Measurements from ENCODE around the gene NSUN3.

DNA sequence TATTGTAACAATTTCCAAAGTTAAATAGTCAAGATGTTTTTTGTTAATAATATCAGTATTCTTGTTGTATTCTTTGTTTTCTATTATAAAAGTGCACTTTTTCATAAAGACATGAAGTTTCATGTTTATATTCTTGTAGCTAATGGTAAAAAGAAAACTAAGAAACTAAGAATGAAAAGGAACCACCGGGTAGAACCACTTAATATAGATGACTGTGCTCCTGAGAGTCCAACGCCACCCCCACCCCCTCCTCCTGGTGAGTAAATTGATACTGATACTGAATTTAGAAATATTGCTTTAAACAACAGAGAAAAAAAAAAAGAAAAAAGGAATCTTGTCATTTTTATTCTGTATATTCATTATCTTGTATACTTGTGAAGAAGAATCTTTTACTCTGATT, 13.6 kb upstream of the NSUN3 start:
- TF ChIP-seq CTCF (IDR thresholded peaks at IDR 0.05; ENCODE audit: control extremely low read depth in 1 of 3, insufficient read depth in 1 of 3, low read depth in 1 of 3, low read length in 3 of 3) (no peak), SP1 (IDR thresholded peaks at IDR 0.05; ENCODE audit: low read depth, low read length) (no peak), POLR2A (IDR thresholded peaks at IDR 0.05; ENCODE audit: control extremely low read depth in 1 of 2, low read depth in 2 of 2, low read length in 2 of 2) (no peak), NRF1 (IDR thresholded peaks at IDR 0.05; ENCODE audit: low read depth, low read length) (no peak)
